ENCODE data around the gene HSPA6. TPM values are rescaled to one million over a fixed set of nuclear protein-coding genes. Genes with fewer than 3 reads are reported as not detected.
"Not testable (repeated sequence)": the region's sequence is repeated elsewhere in the genome, so short reads cannot be mapped to it uniquely, and the experiment has no call there.

Gene HSPA6
- total RNA-seq, 3 donors from 2014 or later (not counting 1 experiment from before 2014, with no cell fraction given): 5.8 to 6.5 (median 6.0) TPM

DNA sequence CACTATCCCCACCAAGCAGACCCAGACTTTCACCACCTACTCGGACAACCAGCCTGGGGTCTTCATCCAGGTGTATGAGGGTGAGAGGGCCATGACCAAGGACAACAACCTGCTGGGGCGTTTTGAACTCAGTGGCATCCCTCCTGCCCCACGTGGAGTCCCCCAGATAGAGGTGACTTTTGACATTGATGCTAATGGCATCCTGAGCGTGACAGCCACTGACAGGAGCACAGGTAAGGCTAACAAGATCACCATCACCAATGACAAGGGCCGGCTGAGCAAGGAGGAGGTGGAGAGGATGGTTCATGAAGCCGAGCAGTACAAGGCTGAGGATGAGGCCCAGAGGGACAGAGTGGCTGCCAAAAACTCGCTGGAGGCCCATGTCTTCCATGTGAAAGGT lies 1.6 kb downstream of the HSPA6 start:
- H3K27ac Mint-ChIP-seq; H3K27ac ChIP-seq (ENCODE audit: low read length); H3K36me3 ChIP-seq (ENCODE audit: control insufficient read depth, insufficient read depth, low read length); DNase-seq; H3K27me3 Mint-ChIP-seq (ENCODE audit: low read depth in 2 of 2); H3K4me3 ChIP-seq (ENCODE audit: low read length); intact Hi-C loops (cut with micrococcal nuclease); H3K36me3 Mint-ChIP-seq; ATAC-seq; H3K9me3 Mint-ChIP-seq; H3K9me3 ChIP-seq (ENCODE audit: control insufficient read depth, insufficient read depth, low read length); H3K27me3 ChIP-seq (ENCODE audit: control insufficient read depth, insufficient read depth, low read length): not testable (repeated sequence)
- peaks cover 23 to 32% of the 10 kb centered on the region in 2 donors for H3K4me1 Mint-ChIP-seq
- peaks cover 23% of the 10 kb centered on the region for H3K4me1 ChIP-seq (ENCODE audit: control insufficient read depth, insufficient read depth, low read length)
- 93% methylated on average over 7 of the region's 7 CpGs for WGBS (ENCODE audit: insufficient coverage)
- H3K4me3 Mint-ChIP-seq: peak overlapping the region; percentile 42

DNA sequence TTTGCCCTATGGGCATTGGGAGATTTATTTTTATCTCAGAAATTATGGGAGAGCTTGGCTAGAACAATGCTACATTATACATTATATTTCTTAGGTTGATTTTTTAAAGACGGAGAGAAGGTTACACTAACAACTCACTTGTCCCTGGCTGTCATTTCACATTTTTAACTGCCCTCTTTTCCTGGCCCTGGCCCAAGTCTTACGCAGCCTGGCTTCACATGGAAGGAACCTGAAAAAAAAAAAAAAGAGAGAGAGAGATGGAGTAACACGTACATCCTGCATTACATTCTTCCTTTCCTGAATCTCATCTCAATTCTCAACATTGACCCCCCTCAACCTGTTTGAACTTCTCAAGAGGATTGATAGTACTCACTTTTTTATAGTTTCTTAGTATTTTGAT lies 4.2 kb downstream of the HSPA6 start:
- ATAC-seq; H3K4me3 ChIP-seq (ENCODE audit: low read length); H3K27me3 Mint-ChIP-seq (ENCODE audit: low read depth in 2 of 2); DNase-seq; H3K36me3 ChIP-seq (ENCODE audit: control insufficient read depth, insufficient read depth, low read length); H3K27me3 ChIP-seq (ENCODE audit: control insufficient read depth, insufficient read depth, low read length); H3K36me3 Mint-ChIP-seq; H3K9me3 Mint-ChIP-seq; H3K9me3 ChIP-seq (ENCODE audit: control insufficient read depth, insufficient read depth, low read length); H3K4me3 Mint-ChIP-seq; H3K27ac ChIP-seq (ENCODE audit: low read length); H3K27ac Mint-ChIP-seq; intact Hi-C loops (cut with micrococcal nuclease): not testable (repeated sequence)
- H3K4me1 ChIP-seq (ENCODE audit: control insufficient read depth, insufficient read depth, low read length): peaks cover 28% of the 10 kb centered on the region
- H3K4me1 Mint-ChIP-seq: peaks cover 21 to 40% of the 10 kb centered on the region in 2 donors
- WGBS (ENCODE audit: insufficient coverage): 63% methylated on average over 1 of the region's 3 CpGs

DNA sequence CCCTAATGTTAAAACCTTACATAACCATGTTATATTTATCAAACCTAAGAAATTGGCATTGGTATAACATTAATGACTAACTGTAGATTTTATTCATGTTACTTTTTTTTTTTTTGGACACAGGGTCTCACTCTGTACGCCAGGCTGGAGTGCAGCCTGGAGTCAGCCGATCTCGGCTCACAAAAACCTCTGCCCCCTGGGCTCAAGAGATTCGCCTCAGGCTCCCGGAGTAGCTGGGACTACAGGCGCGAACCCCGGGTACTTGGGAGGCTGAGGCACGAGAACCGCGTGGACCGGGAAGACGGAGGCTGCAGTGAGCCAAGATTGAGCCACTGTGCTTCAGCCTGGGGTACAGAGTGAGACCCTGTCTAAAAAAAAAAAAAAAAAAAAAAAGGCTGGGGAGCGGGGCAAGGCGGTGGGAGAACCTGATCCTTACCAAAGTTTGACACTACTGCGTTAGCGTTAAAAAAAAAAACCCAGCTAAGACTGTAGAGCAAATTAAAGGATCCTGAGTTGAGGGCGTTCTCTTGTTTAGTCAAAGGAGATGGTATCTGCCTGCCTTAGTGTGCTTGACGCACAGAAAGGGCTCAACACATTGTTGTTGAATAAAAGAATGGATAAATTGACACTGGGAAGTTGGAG lies 5.2 kb downstream of the HSPA6 start:
- H3K4me3 Mint-ChIP-seq: peak overlapping the region; percentile 93
- not testable (repeated sequence) for H3K36me3 Mint-ChIP-seq; H3K9me3 Mint-ChIP-seq; H3K9me3 ChIP-seq (ENCODE audit: control insufficient read depth, insufficient read depth, low read length); ATAC-seq; H3K27me3 Mint-ChIP-seq (ENCODE audit: low read depth in 2 of 2); H3K36me3 ChIP-seq (ENCODE audit: control insufficient read depth, insufficient read depth, low read length); H3K27me3 ChIP-seq (ENCODE audit: control insufficient read depth, insufficient read depth, low read length)
- DNase-seq: peak in 1 of 2 donors; percentile 54
- H3K27ac Mint-ChIP-seq: peak overlapping the region; percentile 97 to 99
- WGBS (ENCODE audit: insufficient coverage): 40% methylated on average over 18 of the region's 19 CpGs
- intact Hi-C loops (cut with micrococcal nuclease): loop anchor here (2.0 kb wide), 1 partner anchor 81 kb away; no protein-coding TSS in a partner anchor
- peaks cover 18 to 35% of the 10 kb centered on the region in 2 donors for H3K4me1 Mint-ChIP-seq
- peak overlapping the region; percentile 85 for H3K27ac ChIP-seq (ENCODE audit: low read length)
- H3K4me1 ChIP-seq (ENCODE audit: control insufficient read depth, insufficient read depth, low read length): peaks cover 26% of the 10 kb centered on the region
- H3K4me3 ChIP-seq (ENCODE audit: low read length): peak overlapping the region; percentile 78

DNA sequence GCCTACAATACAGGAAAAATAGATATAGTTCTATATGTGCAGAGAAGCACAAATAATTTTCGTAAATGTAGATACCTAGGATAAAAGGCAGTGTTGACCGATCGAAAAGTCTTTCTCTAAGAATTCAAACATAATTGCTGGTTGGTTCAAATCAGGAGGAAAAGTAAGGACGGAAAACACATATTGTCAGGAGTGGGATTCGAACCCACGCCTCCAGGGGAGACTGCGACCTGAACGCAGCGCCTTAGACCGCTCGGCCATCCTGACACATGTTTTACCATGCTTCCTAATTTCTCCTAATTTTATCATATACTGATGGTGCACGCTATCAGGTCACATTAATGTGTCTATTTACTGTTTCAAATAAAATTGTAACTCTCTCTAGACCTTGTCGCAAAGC lies 5.8 kb downstream of the HSPA6 start:
- peak overlapping the region; percentile 85 for H3K27ac ChIP-seq (ENCODE audit: low read length)
- 0% methylated on average over 13 of the region's 13 CpGs for WGBS (ENCODE audit: insufficient coverage)
- DNase-seq (peak; percentile 60 to 83), ATAC-seq (peak; percentile 49 to 68 (median 57))
- H3K9me3 Mint-ChIP-seq; H3K36me3 ChIP-seq (ENCODE audit: control insufficient read depth, insufficient read depth, low read length); H3K27me3 ChIP-seq (ENCODE audit: control insufficient read depth, insufficient read depth, low read length); H3K36me3 Mint-ChIP-seq; H3K27me3 Mint-ChIP-seq (ENCODE audit: low read depth in 2 of 2); H3K9me3 ChIP-seq (ENCODE audit: control insufficient read depth, insufficient read depth, low read length): not testable (repeated sequence)
- H3K4me3 ChIP-seq (ENCODE audit: low read length): peak overlapping the region; percentile 78
- Mint-ChIP-seq H3K4me3 (peak overlapping the region; percentile 93), H3K4me1 (peaks cover 18 to 32% of the 10 kb centered on the region in 2 donors), H3K27ac (peak overlapping the region; percentile 97 to 99)
- H3K4me1 ChIP-seq (ENCODE audit: control insufficient read depth, insufficient read depth, low read length): peaks cover 22% of the 10 kb centered on the region
- intact Hi-C loops (cut with micrococcal nuclease): loop anchor here (2.0 kb wide), 1 partner anchor 81 kb away; no protein-coding TSS in a partner anchor

DNA sequence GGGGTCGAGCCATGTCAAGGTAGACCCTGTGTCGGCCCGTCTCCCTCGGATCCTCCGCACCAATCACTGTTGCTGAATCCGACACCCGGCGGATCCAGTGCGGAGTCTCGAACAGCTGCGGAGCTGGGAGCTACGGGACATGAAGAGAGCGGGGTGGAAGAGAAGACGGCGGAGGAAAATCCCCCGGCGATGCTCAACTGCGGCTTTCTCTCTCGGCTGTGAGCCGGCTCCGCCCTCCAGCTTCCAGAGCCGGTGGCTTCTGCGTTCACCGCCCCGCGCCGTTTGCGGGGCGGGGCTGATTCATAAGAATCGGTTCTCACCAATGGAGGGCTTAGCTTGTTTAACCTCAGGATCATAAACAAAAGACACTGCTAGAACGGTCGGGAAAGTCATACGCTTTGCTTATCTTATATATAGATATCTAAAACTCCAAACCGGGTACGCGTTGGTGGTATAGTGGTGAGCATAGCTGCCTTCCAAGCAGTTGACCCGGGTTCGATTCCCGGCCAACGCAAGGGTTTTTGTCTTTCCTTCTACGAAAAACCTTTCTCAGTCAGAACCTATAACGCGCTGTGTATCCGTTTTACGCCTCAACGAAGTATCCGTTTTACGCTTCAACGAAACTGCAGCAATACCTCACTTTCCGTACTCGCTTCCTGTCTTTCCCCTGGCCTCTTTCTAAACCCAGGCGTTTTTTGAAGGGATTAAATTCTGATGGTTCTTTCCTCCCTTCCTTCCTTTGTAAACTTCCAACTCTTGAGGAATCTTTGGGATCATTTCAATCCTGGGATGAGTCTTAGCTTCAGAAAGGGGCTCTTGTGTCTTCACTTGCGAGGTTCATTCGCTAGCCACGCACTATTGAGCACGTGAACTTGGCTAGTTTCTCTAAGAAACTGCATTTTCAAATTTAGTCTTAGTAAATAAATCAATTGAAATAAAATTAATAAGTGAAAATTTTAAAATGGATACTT lies 6.6 kb downstream of the HSPA6 start:
- not testable (repeated sequence) for H3K27me3 Mint-ChIP-seq (ENCODE audit: low read depth in 2 of 2); H3K9me3 Mint-ChIP-seq; H3K9me3 ChIP-seq (ENCODE audit: control insufficient read depth, insufficient read depth, low read length); H3K36me3 Mint-ChIP-seq; H3K36me3 ChIP-seq (ENCODE audit: control insufficient read depth, insufficient read depth, low read length); H3K27me3 ChIP-seq (ENCODE audit: control insufficient read depth, insufficient read depth, low read length)
- Histone ChIP-seq H3K27ac (ENCODE audit: low read length) (peak overlapping the region; percentile 85), H3K4me3 (ENCODE audit: low read length) (peak overlapping the region; percentile 78), H3K4me1 (ENCODE audit: control insufficient read depth, insufficient read depth, low read length) (peaks cover 16% of the 10 kb centered on the region)
- Mint-ChIP-seq H3K4me3 (peak overlapping the region; percentile 93), H3K27ac (peak overlapping the region; percentile 97 to 99), H3K4me1 (peaks cover 18 to 29% of the 10 kb centered on the region in 2 donors)
- 1% methylated on average over 46 of the region's 56 CpGs for WGBS (ENCODE audit: insufficient coverage)
- DNase-seq: peak; percentile 82 to 95
- intact Hi-C loops (cut with micrococcal nuclease): loop anchor here (1.0 to 2.0 kb wide), 2 partner anchors 9 to 80 kb away; no protein-coding TSS in a partner anchor
- peak; percentile 76 to 89 (median 78) for ATAC-seq
